Measurements from ENCODE around the gene TSBP1.
"Not testable (repeated sequence)": the region's sequence is repeated elsewhere in the genome, so short reads cannot be mapped to it uniquely, and the experiment has no call there.

GRCh38 chr6:32294980-32295379 is 76.7 kb downstream of the TSBP1 start:
- TF ChIP-seq, protein P1, sequence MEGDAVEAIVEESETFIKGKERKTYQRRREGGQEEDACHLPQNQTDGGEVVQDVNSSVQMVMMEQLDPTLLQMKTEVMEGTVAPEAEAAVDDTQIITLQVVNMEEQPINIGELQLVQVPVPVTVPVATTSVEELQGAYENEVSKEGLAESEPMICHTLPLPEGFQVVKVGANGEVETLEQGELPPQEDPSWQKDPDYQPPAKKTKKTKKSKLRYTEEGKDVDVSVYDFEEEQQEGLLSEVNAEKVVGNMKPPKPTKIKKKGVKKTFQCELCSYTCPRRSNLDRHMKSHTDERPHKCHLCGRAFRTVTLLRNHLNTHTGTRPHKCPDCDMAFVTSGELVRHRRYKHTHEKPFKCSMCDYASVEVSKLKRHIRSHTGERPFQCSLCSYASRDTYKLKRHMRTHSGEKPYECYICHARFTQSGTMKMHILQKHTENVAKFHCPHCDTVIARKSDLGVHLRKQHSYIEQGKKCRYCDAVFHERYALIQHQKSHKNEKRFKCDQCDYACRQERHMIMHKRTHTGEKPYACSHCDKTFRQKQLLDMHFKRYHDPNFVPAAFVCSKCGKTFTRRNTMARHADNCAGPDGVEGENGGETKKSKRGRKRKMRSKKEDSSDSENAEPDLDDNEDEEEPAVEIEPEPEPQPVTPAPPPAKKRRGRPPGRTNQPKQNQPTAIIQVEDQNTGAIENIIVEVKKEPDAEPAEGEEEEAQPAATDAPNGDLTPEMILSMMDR (IDR thresholded peaks at IDR 0.05), result not testable (repeated sequence)
- not testable (repeated sequence) for TF ChIP-seq POLR2A (IDR thresholded peaks at IDR 0.05)
